ENCODE measurements around the gene GRID1.

GRID1 gene

GRCh38 chr10:86264481-86265231, 101.9 kb downstream of the GRID1 start:
- DNase-seq = no peak

GRCh38 chr10:86263907-86264306, 102.7 kb downstream of the GRID1 start:
- no peak for DNase-seq

- no peak for DNase-seq
Observed at GRCh38 chr10:86263209-86263608, 103.4 kb downstream of the GRID1 start.

GRCh38 chr10:86262688-86263181, 103.9 kb downstream of the GRID1 start:
- DNase-seq = no peak

GRCh38 chr10:86261941-86262687, 104.5 kb downstream of the GRID1 start:
- peak; percentile 5 for DNase-seq

- DNase-seq = no peak
Observed at GRCh38 chr10:86261470-86261869, 105.1 kb downstream of the GRID1 start.

- no peak for DNase-seq
Observed at GRCh38 chr10:86260564-86260963, 106.0 kb downstream of the GRID1 start.

GRCh38 chr10:86259901-86260562, 106.6 kb downstream of the GRID1 start:
- no peak for DNase-seq

GRCh38 chr10:86258941-86259340, 107.7 kb downstream of the GRID1 start:
- DNase-seq = no peak

GRCh38 chr10:86258499-86258898, 108.1 kb downstream of the GRID1 start:
- DNase-seq = no peak

GRCh38 chr10:86257683-86258082, 108.9 kb downstream of the GRID1 start:
- DNase-seq = no peak

GRCh38 chr10:86256690-86257315, 109.8 kb downstream of the GRID1 start:
- DNase-seq = no peak

GRCh38 chr10:86255405-86256251, 111.0 kb downstream of the GRID1 start:
- no peak for DNase-seq

GRCh38 chr10:86254526-86255174, 111.9 kb downstream of the GRID1 start:
- DNase-seq = no peak

GRCh38 chr10:86254081-86254480, 112.5 kb downstream of the GRID1 start:
- DNase-seq = no peak

- peak; percentile 3 for DNase-seq
Observed at GRCh38 chr10:86253091-86254072, 113.2 kb downstream of the GRID1 start.

- DNase-seq = no peak
Observed at GRCh38 chr10:86252556-86252955, 114.0 kb downstream of the GRID1 start.

GRCh38 chr10:86252079-86252478, 114.5 kb downstream of the GRID1 start:
- no peak for DNase-seq

- no peak for DNase-seq
Observed at GRCh38 chr10:86251426-86251825, 115.2 kb downstream of the GRID1 start.

- DNase-seq = no peak
Observed at GRCh38 chr10:86250399-86250798, 116.2 kb downstream of the GRID1 start.
